HEK293 (cell line): Measurements from ENCODE around the gene SPON1.

Experiments
- CTCF ChIA-PET: fragments of 350-600 bp; formaldehyde crosslinking; extraction: SDS; loops from one replicate; lab custom pipeline; 2021; ENCODE audit warnings: antibody characterized with exemption; lab: Yijun Ruan, JAX
- POLR2A ChIA-PET: fragments of 300-600 bp; formaldehyde crosslinking; extraction: SDS; loops from one replicate; lab custom pipeline; 2020; ENCODE audit warnings: antibody characterized with exemption, inconsistent platforms; lab: Yijun Ruan, JAX
- H3K27ac ChIP-seq: fragments of 200-500 bp; sonication (Bioruptor generic); 2 replicates; pipeline ENCODE4 v1.5.1; 2014; ENCODE audit warnings: low read depth, low read length, control low read depth, inconsistent platforms; ENCODE audit errors: extremely low read depth
- H3K36me3 ChIP-seq, 2 experiments: fragments of 200-500 bp in 1 of 2; sonication (Bioruptor generic) in 1 of 2; 1 replicate in 1 of 2; 2 replicates in 1 of 2; pipeline ENCODE4 v1.5.1; 2014 to 2017; ENCODE audit warnings: inconsistent platforms in 2 of 2, low read length in 2 of 2; ENCODE audit not compliant: control insufficient read depth in 2 of 2, insufficient read depth in 1 of 2
- H3K4me1 ChIP-seq: fragments of 200-500 bp; sonication (Bioruptor generic); 2 replicates; pipeline ENCODE4 v1.5.1; 2014; ENCODE audit warnings: mild to moderate bottlenecking, low read length, inconsistent platforms; ENCODE audit not compliant: control insufficient read depth, insufficient read depth
- H3K4me3 ChIP-seq: 2 replicates; pipeline ENCODE4 v1.5.1; 2011; ENCODE audit warnings: low read depth, mild to moderate bottlenecking, control low read depth, low read length, moderate library complexity
- H3K9me3 ChIP-seq: fragments of 200-500 bp; sonication (Bioruptor generic); 2 replicates; pipeline ENCODE4 v1.5.1; 2014; ENCODE audit warnings: low read depth, low read length, inconsistent platforms; ENCODE audit not compliant: control insufficient read depth, insufficient read depth
- BCL11B ChIP-seq: fragments of 450-650 bp; formaldehyde crosslinking; IDR thresholded peaks from 2 replicates; pipeline ENCODE4 v1.5.1; 2016; ENCODE audit warnings: low read depth, missing biosample characterization, missing genetic modification characterization
- HOXC10 ChIP-seq: sonication (generic); formaldehyde crosslinking; IDR thresholded peaks from 2 replicates; pipeline ENCODE4 v1.8.1; 2023; ENCODE audit warnings: mild to moderate bottlenecking, missing genetic modification reagents
- HOXD13 ChIP-seq: sonication (generic); formaldehyde crosslinking; IDR thresholded peaks from 2 replicates; pipeline ENCODE4 v1.8.0; 2022; ENCODE audit warnings: missing genetic modification reagents, borderline replicate concordance
- KLF10 ChIP-seq: fragments of 450-650 bp; IDR thresholded peaks from 2 replicates; pipeline ENCODE4 v1.5.1; 2018; ENCODE audit warnings: missing biosample characterization, mild to moderate bottlenecking, missing genetic modification characterization
- KLF16 ChIP-seq: fragments of 450-650 bp; formaldehyde crosslinking; IDR thresholded peaks from 2 replicates; pipeline ENCODE4 v1.5.1; 2017; ENCODE audit warnings: missing biosample characterization, missing genetic modification characterization
- PRDM1 ChIP-seq: fragments of 450-650 bp; formaldehyde crosslinking; IDR thresholded peaks from 2 replicates; pipeline ENCODE4; 2016; ENCODE audit warnings: missing biosample characterization, missing genetic modification characterization
- REPIN1 ChIP-seq: fragments of 450-650 bp; formaldehyde crosslinking; IDR thresholded peaks from 2 replicates; pipeline ENCODE4 v1.5.1; 2017; ENCODE audit warnings: missing biosample characterization, missing genetic modification characterization, low read depth
- SP2 ChIP-seq: fragments of 450-650 bp; formaldehyde crosslinking; IDR thresholded peaks from 2 replicates; pipeline ENCODE4 v1.5.1; 2016; ENCODE audit warnings: missing biosample characterization, missing genetic modification characterization
- WT1 ChIP-seq: fragments of 450-650 bp; formaldehyde crosslinking; IDR thresholded peaks from 2 replicates; pipeline ENCODE4 v1.5.1; 2016; ENCODE audit warnings: missing biosample characterization, missing genetic modification characterization
- ZBTB1 ChIP-seq: fragments of 450-650 bp; formaldehyde crosslinking; IDR thresholded peaks from 2 replicates; pipeline ENCODE4 v1.5.1; 2016; ENCODE audit warnings: missing biosample characterization, missing genetic modification characterization
- ZBTB48 ChIP-seq: fragments of 450-650 bp; formaldehyde crosslinking; IDR thresholded peaks from 2 replicates; pipeline ENCODE4 v1.5.1; 2016; ENCODE audit warnings: missing biosample characterization, missing genetic modification characterization
- ZFP37 ChIP-seq: fragments of 450-650 bp; formaldehyde crosslinking; IDR thresholded peaks from 2 replicates; pipeline ENCODE4 v1.5.1; 2016; ENCODE audit warnings: missing biosample characterization, missing genetic modification characterization
- ZFP69B ChIP-seq: fragments of 450-650 bp; formaldehyde crosslinking; IDR thresholded peaks from 2 replicates; pipeline ENCODE4 v1.5.1; 2016; ENCODE audit warnings: missing biosample characterization, missing genetic modification characterization
- ZNF133 ChIP-seq: fragments of 450-650 bp; formaldehyde crosslinking; IDR thresholded peaks from 2 replicates; pipeline ENCODE4 v1.5.1; 2016; ENCODE audit warnings: missing biosample characterization, missing genetic modification characterization
- ZNF140 ChIP-seq: fragments of 450-650 bp; formaldehyde crosslinking; IDR thresholded peaks from 2 replicates; pipeline ENCODE4 v1.5.1; 2016; ENCODE audit warnings: missing biosample characterization, missing genetic modification characterization
- ZNF184 ChIP-seq: fragments of 450-650 bp; IDR thresholded peaks from 2 replicates; pipeline ENCODE4 v1.5.1; 2018; ENCODE audit warnings: missing biosample characterization, mild to moderate bottlenecking, missing genetic modification characterization
- ZNF214 ChIP-seq: fragments of 450-650 bp; formaldehyde crosslinking; IDR thresholded peaks from 2 replicates; pipeline ENCODE4 v1.5.1; 2017; ENCODE audit warnings: missing biosample characterization, mild to moderate bottlenecking, missing genetic modification characterization, borderline replicate concordance
- ZNF248 ChIP-seq: fragments of 450-650 bp; formaldehyde crosslinking; IDR thresholded peaks from 2 replicates; pipeline ENCODE4 v1.5.1; 2017; ENCODE audit warnings: missing biosample characterization, missing genetic modification characterization
- ZNF350 ChIP-seq: fragments of 450-650 bp; formaldehyde crosslinking; IDR thresholded peaks from 2 replicates; pipeline ENCODE4 v1.5.0; 2017; ENCODE audit warnings: missing biosample characterization, mild to moderate bottlenecking, missing genetic modification characterization
- ZNF449 ChIP-seq: fragments of 450-650 bp; formaldehyde crosslinking; IDR thresholded peaks from 2 replicates; pipeline ENCODE4 v1.5.1; 2017; ENCODE audit warnings: missing biosample characterization, mild to moderate bottlenecking, missing genetic modification characterization, moderate library complexity
- ZNF48 ChIP-seq: fragments of 450-650 bp; formaldehyde crosslinking; IDR thresholded peaks from 2 replicates; pipeline ENCODE4 v1.5.1; 2016; ENCODE audit warnings: missing biosample characterization, missing genetic modification characterization
- ZNF501 ChIP-seq: fragments of 450-650 bp; formaldehyde crosslinking; IDR thresholded peaks from 2 replicates; pipeline ENCODE4 v1.5.1; 2016; ENCODE audit warnings: missing biosample characterization, missing genetic modification characterization
- ZNF530 ChIP-seq: fragments of 450-650 bp; formaldehyde crosslinking; IDR thresholded peaks from 2 replicates; pipeline ENCODE4 v1.5.1; 2016; ENCODE audit warnings: low read depth, missing biosample characterization, missing genetic modification characterization
- ZNF549 ChIP-seq: fragments of 450-650 bp; IDR thresholded peaks from 2 replicates; pipeline ENCODE4 v1.5.1; 2018; ENCODE audit warnings: missing biosample characterization, missing genetic modification characterization, mild to moderate bottlenecking, inconsistent platforms, moderate library complexity
- ZNF555 ChIP-seq: fragments of 450-650 bp; formaldehyde crosslinking; conservative IDR thresholded peaks from 2 replicates; pipeline ENCODE4 v1.5.1; 2017; ENCODE audit warnings: missing biosample characterization, mild to moderate bottlenecking, missing genetic modification characterization, inconsistent platforms
- ZNF624 ChIP-seq: fragments of 450-650 bp; formaldehyde crosslinking; IDR thresholded peaks from 2 replicates; pipeline ENCODE4 v1.5.1; 2017; ENCODE audit warnings: missing biosample characterization, missing genetic modification characterization
- ZNF626 ChIP-seq: fragments of 450-650 bp; sonication (Bioruptor Pico); formaldehyde crosslinking; IDR thresholded peaks from 2 replicates; pipeline ENCODE4 v1.5.1; 2018; ENCODE audit warnings: missing biosample characterization, missing genetic modification characterization, inconsistent platforms
- ZNF777 ChIP-seq: fragments of 450-650 bp; formaldehyde crosslinking; IDR thresholded peaks from 2 replicates; pipeline ENCODE4 v1.5.1; 2017; ENCODE audit warnings: missing biosample characterization, missing genetic modification characterization, borderline replicate concordance
- ZNF791 ChIP-seq: fragments of 450-650 bp; formaldehyde crosslinking; IDR thresholded peaks from 2 replicates; pipeline ENCODE4 v1.5.1; 2016; ENCODE audit warnings: missing biosample characterization, missing genetic modification characterization
- ZSCAN16 ChIP-seq: fragments of 450-650 bp; formaldehyde crosslinking; IDR thresholded peaks from 2 replicates; pipeline ENCODE4 v1.5.1; 2016; ENCODE audit warnings: missing biosample characterization, missing genetic modification characterization
- ZSCAN18 ChIP-seq: fragments of 450-650 bp; formaldehyde crosslinking; IDR thresholded peaks from 2 replicates; pipeline ENCODE4 v1.5.1; 2016; ENCODE audit warnings: missing biosample characterization, missing genetic modification characterization
- TF ChIP-seq, protein P1 (sequence below): fragments of 450-650 bp; formaldehyde crosslinking; IDR thresholded peaks from 2 replicates; pipeline ENCODE4 v1.5.1; 2016; ENCODE audit warnings: missing biosample characterization, missing genetic modification characterization

SPON1 gene

GRCh38 chr11:14136561-14136960 is 174.0 kb downstream of the SPON1 start:
- H3K36me3 ChIP-seq, result no peaks in the 10 kb centered on the region
- ChIA-PET CTCF (interaction anchor here (0.6 to 1.2 kb wide), 4 partner anchors 9 to 164 kb away, joined by 3 to 7 read pairs (median 3); no protein-coding TSS in a partner anchor), POLR2A (no interaction called here)
- H3K9me3 ChIP-seq, result no peaks in the 10 kb centered on the region
- H3K4me1 ChIP-seq, result no peaks in the 10 kb centered on the region
- TF ChIP-seq, protein P1, sequence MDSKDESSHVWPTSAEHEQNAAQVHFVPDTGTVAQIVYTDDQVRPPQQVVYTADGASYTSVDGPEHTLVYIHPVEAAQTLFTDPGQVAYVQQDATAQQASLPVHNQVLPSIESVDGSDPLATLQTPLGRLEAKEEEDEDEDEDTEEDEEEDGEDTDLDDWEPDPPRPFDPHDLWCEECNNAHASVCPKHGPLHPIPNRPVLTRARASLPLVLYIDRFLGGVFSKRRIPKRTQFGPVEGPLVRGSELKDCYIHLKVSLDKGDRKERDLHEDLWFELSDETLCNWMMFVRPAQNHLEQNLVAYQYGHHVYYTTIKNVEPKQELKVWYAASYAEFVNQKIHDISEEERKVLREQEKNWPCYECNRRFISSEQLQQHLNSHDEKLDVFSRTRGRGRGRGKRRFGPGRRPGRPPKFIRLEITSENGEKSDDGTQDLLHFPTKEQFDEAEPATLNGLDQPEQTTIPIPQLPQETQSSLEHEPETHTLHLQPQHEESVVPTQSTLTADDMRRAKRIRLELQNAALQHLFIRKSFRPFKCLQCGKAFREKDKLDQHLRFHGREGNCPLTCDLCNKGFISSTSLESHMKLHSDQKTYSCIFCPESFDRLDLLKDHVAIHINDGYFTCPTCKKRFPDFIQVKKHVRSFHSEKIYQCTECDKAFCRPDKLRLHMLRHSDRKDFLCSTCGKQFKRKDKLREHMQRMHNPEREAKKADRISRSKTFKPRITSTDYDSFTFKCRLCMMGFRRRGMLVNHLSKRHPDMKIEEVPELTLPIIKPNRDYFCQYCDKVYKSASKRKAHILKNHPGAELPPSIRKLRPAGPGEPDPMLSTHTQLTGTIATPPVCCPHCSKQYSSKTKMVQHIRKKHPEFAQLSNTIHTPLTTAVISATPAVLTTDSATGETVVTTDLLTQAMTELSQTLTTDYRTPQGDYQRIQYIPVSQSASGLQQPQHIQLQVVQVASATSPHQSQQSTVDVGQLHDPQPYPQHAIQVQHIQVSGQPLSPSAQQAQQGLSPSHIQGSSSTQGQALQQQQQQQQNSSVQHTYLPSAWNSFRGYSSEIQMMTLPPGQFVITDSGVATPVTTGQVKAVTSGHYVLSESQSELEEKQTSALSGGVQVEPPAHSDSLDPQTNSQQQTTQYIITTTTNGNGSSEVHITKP, result no peak
- TF ChIP-seq SP2 (tag by site-specific recombination), result no peak
- TF ChIP-seq WT1 (tag by site-specific recombination), result no peak
- no peak for TF ChIP-seq ZBTB1 (tag by site-specific recombination)
- no peak for TF ChIP-seq ZSCAN16 (tag by site-specific recombination)
- TF ChIP-seq ZNF777 (tag by site-specific recombination), result no peak
- no peak for TF ChIP-seq ZNF626 (tag by site-specific recombination)
- no peak for TF ChIP-seq ZNF248
- TF ChIP-seq ZNF184 (tag by site-specific recombination), result no peak
- TF ChIP-seq HOXC10, result no peak
- TF ChIP-seq BCL11B, result no peak
- TF ChIP-seq ZNF501 (tag by site-specific recombination), result no peak
- TF ChIP-seq ZNF350 (tag by site-specific recombination), result no peak
- no peak for TF ChIP-seq ZNF48 (tag by site-specific recombination)
- TF ChIP-seq ZNF133 (tag by site-specific recombination), result no peak
- TF ChIP-seq ZNF791 (tag by site-specific recombination), result no peak
- no peak for TF ChIP-seq ZBTB48
- no peak for TF ChIP-seq ZNF624 (tag by site-specific recombination)
- no peak for TF ChIP-seq ZNF555
- TF ChIP-seq ZFP69B (tag by site-specific recombination), result no peak
- H3K4me3 ChIP-seq, result no peak overlapping the region
- no peak overlapping the region for H3K27ac ChIP-seq

DNA sequence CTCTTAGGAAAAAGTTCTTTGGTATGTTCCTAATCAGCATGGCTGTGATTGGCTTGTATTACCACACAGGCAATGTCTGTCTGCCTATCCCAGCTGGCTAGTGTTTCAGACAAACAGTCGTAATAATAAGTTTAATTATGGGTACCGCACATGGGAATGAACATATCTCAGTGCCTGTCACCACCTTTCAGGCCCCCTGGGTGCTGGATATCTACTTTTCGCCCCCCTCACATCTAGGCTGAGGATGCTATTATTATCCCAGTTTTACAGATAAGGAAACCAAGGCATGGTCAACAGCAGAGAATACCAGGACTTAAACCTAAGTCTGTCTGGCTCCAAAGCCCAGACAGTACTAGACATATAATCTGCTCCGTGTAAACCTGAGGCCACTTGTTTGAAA is 174.8 kb downstream of the SPON1 start:
- Histone ChIP-seq H3K9me3 (no peaks in the 10 kb centered on the region), H3K27ac (no peak overlapping the region), H3K4me3 (no peak overlapping the region), H3K36me3 (no peaks in the 10 kb centered on the region), H3K4me1 (no peaks in the 10 kb centered on the region)
- ChIA-PET POLR2A (no interaction called here), CTCF (interaction anchor here (0.6 to 1.2 kb wide), 2 partner anchors 12 to 165 kb away, joined by 3 to 7 read pairs; no protein-coding TSS in a partner anchor)
- TF ChIP-seq HOXD13 (no peak), PRDM1 (no peak), ZFP37 (tag by site-specific recombination) (no peak), ZNF530 (tag by site-specific recombination) (no peak), ZBTB1 (tag by site-specific recombination) (no peak), ZNF449 (tag by site-specific recombination) (no peak), KLF10 (tag by site-specific recombination) (no peak), ZSCAN18 (tag by site-specific recombination) (no peak), ZNF140 (tag by site-specific recombination) (no peak), ZNF214 (tag by site-specific recombination) (no peak), KLF16 (tag by site-specific recombination) (no peak), REPIN1 (tag by site-specific recombination) (no peak), ZNF549 (tag by site-specific recombination) (no peak)
